T-helper 2 cell (primary cell): ENCODE results near the gene DEFB128.
A peak's percentile ranks its signal among the peaks of the same experiment; 100 is the strongest.
"Not testable (repeated sequence)": the region's sequence is repeated elsewhere in the genome, so short reads cannot be mapped to it uniquely, and the experiment has no call there.

Source experiments
- DNase-seq, 5 experiments: peaks; one replicate each; pipeline versions ENCODE4 v3.0.0 to v3.0.0-alpha.2; 2012 to 2022
- total RNA-seq, 2 donors: gene quantifications; one replicate each; lab custom pipeline; 2026; lab: John Stamatoyannopoulos, UW

Gene DEFB128
- 0 to 0.31 reads per million in 2 donors for total RNA-seq

DNA sequence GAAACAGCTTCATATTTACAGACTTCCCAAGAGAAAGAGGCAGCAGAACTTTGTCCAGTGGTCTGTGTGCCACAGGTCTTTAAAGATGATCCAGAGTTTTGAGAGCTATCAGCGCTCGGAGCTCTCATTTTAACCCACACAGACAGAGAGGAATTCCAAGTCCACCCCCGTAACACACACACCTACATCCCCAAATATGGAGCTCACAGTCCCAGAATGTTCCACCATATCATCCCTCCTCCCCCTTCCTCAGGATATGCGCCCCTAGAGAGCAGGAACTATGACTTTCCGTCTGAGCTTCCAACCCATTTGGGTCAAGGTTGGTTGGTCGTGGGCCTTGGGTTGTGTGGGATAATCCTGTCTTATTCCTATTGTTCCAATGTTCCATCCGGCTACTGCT, at the start of gene DEFB128:
DEFB128 (minus strand) TSS at position 101 of the 400 bp plus-strand sequence; CDS start at position 13, 88 bp downstream.
- no peak for DNase-seq

DNA sequence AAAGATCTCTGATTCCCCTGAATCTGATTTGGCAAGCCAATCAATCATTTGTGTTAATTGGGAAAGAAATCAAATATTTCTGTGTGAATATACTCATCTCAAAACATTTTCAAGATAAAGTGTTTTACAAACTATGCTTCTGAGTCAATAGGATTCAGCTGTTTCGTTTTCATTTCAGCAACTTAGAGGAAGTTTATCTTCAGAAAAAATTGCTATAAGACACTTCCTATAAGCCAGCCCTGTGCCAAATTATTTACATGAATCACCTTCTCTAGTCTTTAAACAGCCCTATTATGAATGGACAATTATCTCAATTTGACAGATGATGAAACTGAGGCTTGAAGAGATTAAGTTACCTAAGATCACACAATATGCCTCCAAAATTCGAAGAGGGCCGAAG, 48.4 kb upstream of the DEFB128 start:
- peak in 1 of 5 experiments; percentile 78 for DNase-seq

DNA sequence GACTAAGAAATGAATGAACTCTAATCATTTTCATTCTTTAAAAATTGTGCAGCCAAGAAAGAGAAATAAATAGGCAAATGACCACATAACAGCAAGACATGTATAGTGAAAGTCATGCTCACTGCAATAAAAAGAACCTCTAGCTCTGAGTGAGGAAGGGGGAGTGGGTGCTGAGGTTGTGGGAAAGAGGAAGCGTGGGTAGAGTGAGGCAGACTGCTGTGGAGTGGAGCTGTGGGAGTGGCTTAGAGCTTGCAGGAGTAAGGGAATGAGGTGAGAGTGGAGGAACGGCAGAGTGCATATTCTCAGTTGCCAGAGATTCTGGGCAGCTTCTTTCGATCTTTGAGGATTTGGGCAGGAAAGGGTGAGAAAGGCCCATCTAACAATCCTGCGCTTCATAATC, 48.0 kb upstream of the DEFB128 start:
- peak in 1 of 5 experiments; percentile 51 for DNase-seq

DNA sequence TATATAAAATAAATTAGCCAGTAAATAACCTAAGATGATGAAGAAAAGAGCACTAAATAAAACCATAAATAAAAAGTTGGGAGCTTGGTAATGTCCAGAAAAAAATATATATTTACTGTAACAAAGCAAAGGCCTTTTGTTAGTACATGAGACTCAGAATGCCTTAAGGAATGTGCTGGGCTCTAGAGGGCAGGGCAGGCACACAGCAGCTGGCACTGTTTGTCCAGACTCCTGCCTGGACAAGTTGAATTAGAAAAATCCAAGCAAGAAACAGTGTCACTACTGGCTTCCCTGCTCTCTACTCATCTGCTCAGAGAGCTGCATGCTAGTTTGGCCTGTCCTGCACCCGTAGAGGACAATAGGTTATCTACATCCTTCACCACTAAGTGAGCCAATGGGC, 46.4 kb upstream of the DEFB128 start:
- no peak for DNase-seq

DNA sequence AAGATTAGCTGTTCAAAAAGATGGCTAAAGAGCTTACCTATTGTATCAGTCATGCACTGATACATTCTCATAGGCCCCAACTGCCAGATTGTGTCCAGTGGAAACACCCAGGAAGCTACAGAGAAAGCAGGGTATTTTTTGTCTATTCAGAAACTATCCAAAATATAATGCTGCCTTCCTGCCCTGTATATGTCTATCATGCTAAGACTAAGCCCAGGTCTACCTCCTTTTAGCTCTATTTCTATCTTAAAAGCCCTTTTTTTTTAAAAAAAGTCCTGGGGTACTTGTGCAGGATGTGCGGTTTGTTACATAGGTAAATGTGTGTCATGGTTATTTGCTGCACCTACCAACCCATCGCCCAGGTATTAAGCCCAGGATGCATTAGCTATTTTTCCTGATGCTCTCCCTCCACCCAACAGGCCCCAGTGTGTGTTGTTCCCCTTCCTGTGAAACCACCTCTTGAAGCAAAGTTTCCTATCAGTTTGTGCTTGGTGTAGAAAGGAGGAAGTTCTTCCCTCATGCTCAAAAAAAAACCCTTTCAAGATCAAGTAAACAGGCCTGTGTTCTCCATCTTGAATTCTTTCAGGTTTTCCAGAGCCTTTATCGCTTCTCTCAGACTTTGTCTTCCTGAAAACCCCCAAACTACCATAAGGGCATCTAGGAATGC, 38.1 kb upstream of the DEFB128 start:
- DNase-seq: no peak

DNA sequence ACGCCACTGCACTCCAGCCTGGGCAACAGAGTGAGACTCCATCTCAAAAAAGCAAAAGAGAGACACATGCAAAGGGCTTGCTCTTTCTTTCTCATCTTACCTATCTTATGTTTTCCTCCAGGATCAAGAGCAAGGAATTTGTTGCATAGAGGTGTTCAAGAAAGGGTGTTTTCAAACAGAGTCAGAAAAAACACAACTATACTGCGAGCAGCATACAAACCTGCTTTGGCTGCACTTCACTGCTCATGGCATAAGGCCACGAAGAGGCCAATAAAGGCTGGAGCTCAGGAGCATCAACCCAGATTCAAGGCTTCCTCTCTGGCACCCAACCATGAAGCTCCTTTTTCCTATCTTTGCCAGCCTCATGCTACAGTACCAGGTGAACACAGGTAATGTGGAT, 37.4 kb upstream of the DEFB128 start, which contains the start of gene DEFB129:
DEFB129 (plus strand) TSS at position 301 of the 400 bp plus-strand sequence; CDS start at position 332, 31 bp downstream.
- DNase-seq: no peak

DNA sequence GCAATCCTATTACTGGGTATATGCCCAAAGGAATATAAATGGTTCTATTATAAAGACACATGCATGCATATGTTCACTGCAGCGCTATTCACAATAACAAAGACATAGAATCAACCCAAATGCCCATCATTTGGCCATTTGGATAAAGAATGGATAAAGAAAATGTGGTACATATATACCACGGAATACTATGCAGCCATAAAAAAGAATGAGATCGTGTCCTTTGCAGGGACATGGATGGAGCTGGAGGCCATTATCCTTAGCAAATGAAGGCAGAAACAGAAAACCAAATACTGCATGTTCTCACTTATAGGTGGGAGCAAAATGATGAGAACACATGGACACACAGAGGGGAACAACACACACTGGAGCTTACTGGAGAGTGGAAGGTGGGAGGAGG, 36.4 kb upstream of the DEFB128 start:
- not testable (repeated sequence) for DNase-seq

DNA sequence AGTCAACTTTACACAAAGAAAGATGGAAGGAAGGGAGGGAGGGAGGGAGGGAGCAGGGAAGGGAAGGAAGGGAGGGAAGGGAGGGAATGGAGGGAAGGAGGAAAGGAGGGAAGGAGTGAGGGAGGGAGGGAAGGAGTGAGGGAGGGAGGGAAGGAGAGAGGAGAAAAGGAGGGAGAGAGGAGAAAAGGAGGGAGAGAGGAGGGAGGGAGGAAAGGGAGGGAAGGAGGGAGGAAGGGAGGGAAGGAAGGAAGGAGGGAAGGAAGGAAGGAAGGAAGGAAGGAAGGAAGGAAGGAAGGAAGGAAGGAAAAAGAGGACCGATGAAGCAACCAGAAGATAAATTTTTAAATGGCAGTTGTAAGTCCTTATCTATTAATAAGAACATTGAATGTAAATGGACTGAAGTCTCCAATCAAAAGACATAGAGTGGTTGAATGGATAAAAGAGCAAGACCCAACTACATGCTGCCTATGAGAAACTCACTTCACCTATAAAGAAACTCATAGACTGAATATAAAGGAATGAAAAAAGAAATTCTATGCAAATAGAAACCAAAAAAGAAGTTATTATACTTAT, 31.8 kb upstream of the DEFB128 start:
- DNase-seq: no peak

DNA sequence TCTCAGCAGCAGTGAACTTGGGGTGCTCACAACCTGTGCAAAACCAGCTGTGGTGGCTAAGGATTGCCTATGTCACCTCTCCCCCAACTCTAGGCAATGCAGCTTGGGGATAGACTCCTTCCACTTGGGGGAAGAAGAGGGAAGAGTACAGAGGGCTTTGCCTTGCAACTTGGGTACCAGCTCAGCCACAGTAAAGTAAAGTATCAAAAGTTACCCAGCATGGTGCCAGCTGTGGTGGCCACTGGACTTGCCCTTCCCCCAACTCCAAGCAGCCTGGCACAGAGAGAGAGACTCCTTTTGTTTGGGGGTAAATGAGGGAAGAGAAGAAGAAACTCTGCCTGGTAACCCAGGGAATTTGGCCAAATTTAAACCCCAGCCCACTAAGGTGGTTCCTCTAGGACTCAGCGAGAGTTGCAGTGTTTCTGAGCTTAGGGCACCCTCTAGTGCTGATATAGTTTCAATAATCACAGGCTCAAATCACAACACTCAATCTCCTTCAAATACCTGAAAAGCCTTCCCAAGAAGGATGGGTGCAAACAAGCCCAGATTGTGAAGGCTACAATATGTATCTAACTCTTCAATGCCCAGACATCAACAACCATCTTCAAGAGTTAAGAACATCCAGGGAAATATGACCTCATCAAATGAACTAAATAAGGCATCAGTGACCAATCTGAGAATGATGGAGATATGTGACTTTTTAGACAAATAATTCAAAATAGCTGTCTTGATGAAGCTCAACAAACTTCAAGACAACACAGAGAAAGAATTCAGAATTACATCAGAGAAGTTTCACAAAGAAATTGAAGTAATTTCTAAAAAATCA, 30.0 kb upstream of the DEFB128 start:
- DNase-seq: peak in 1 of 5 experiments; percentile 7

DNA sequence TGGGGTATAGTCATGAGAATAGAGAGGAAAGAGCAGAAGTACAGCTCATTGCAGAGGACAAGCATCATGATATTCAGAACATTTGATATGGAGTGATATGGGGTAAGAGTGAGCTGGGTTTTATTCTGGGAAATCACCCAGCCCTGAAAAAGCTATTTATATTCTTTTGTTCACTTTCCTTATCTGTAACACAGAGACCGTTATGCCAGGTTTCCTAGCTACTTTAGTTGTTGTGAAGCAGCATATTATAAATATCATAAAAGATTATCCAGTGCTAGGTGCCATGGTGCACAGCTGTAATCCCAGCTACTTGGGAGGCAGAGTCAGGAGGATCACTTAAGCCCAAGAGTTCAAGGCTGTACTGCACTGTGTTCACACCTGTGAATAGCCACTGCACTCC, 27.8 kb upstream of the DEFB128 start:
- DNase-seq: no peak

DNA sequence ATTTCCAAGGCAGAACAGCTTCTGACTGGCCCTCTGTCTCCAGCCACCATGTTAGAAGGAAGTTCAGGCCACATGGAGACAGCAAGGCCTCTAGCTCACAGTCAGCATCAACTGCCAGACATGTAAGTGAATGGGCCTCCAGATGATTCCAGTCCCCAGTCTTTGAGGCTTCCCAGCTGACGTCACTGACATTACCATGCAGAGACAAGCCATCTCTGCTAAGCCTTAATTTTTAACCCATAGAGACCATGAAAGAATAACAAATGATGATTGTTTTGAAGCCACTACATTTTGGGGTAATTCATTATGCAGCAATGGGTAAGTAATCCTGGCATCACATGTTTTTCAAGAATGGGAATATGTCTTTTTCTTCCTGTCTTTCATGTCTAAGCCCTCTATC, 26.3 kb upstream of the DEFB128 start:
- no peak for DNase-seq

DNA sequence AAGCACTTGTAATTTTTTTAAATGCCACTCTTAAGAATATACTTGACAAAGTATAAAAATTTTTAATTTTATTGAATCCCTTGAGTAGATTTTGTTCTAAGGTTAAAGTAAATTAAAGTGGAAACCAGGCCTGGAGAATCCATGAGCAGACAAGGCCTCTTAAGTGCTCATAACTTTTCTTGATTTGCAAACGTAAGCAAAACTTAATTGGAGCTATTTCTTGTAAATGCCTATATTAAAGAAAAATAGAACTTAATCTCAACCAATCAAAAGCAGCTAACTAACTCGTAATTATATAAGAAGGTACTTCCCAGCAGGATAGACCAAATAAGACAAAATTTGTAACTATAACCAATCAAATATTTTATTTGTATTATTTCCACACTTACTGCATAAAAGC, 24.9 kb upstream of the DEFB128 start:
- DNase-seq: no peak

DNA sequence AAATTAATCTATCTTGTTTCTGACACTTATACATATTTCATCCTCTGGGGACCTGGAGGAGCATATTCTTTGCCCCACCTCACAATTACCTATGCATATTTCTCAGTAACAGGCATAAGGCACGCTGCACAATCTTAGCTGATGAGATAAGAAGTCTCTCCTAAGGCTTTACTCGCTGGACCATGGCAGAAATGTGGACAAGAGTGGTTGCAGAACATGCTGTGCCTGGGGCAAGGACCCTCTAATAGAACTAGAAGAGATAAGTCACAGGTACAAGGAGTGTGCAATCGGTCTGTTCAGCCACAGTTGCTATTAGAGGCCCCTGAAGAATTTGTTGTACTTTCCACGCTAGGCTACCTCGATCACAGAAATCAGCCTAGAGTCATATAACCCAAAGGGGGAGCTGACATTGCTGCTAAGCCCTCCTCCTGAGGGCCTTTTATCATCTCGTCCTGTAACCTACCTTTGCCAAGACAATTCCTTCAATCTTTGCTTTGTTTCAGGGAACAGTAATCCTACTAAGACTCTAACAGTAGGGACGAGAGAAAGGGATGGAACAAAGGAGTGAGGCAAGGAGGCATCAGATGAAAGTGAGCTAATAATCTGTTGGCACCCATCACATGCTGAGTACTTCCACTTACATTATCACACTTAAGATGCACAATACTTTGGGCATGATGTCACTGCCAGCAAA, 21.4 kb upstream of the DEFB128 start:
- DNase-seq: no peak

DNA sequence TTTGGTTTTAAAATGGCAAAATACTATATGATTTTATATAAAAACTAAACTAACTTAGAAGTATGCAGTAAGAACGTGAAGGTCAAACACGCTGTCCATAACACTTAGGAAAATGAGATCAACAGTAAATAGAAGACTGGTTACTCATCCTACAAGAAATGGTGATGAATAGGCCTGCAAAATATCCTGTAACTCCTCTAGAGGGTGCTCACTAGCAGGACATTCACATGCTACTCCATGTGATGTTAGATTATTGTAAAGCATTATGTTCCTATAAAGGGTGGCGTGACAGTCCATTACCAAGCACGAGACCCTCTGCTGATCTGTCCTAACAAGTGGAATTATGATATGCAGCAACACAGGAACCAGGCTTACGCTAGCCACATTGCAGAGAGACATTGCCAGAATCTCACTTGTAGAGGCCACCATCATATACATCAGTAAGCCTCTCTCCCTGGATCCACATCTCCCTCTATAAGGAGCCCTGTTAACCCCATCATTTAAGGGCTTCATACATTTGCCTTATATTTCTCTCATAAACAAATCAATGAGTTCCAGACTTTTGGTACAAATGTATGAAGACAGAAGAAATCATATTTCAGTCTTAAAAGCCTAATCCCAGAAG, 19.5 kb upstream of the DEFB128 start:
- DNase-seq: peak in 1 of 5 experiments; percentile 66

DNA sequence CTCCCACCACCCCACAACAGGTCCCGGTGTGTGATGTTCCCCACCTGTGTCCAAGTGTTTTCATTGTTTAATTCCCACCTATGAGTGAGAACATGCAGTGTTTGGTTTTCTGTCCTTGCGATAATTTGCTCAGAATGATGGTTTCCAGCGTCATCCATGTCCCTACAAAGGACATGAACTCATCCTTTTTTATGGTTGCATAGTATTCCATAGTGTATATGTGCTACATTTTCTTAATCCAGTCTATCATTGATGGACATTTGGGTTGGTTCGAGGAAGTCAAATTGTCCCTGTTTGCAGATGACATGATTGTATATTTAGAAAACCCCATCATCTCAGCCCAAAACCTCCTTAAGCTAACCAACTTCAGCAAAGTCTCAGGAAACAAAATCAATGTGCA, 14.1 kb upstream of the DEFB128 start:
- not testable (repeated sequence) for DNase-seq

DNA sequence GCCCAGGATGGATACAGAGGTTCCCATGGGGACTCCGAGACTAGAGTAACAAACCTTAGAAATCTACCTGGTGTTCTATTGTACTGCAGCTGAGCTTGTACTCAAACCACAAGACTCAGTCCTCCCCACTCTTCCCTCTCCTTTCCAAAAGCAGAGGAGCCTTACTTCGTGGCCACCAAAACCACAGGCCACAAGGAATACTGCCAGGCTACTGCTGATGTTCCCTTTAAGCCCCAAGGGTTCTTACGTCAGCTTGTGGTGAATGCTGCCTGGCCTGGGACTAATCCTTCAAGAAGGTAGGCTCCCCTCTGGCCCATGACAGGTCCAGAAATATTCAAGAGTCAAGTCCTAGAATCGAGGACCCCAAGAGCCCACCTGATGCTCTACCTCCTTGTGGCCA, 10.5 kb upstream of the DEFB128 start:
- no peak for DNase-seq

DNA sequence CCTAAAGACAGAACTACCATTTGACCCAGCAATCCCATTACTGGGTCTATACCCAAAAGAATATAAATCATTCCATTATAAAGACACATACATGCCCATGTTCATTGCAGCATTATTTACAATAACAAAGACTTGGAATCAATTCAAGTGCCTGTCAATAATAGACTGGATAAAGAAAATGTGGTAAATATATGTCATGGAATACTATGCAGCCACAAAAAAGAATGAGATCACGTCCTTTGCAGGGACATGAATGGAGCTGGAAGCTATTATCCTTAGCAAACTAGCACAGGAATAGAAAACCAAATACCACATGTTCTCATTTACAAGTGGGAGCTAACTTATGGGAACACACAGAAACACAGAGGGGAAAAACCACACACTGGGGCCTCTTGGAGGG, 8.7 kb upstream of the DEFB128 start:
- DNase-seq: no peak

DNA sequence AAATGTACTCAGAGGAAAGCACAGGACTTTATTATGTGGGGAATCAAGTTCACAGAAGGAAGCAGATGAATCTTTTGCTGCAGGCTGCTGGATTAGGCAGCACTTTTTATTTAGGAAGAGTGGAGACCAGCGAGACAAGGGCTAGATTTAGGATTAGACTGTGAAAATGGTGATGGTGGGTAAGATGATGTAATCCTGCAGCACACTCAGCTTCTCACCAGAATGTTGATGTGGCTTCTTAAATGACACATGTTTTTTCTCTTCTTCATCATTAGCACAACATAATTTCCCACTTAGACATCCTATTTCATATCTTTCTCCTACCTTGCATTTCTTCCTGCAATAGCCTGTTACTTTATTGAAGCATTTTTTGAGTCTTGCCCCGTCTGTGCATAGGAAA, 1.8 kb downstream of the DEFB128 start:
- no peak for DNase-seq

DNA sequence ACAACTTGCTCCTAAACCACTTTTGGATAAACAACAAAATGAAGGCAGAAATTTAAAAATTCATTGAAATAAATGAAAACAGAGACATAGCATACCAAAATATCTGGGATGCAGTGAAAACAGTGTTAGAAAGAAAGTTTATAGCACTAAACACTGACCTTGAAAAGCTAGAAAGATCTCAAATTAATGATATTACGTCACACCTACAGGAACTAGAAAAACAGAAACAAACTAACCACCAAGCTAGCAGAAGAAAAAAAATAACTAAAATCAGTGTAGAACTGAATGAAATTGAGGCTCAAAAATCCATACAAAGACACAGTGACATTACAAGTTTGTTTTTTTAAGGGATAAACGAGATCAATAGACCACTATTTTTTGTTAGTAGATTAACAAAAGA, 5.2 kb downstream of the DEFB128 start:
- DNase-seq: no peak

DNA sequence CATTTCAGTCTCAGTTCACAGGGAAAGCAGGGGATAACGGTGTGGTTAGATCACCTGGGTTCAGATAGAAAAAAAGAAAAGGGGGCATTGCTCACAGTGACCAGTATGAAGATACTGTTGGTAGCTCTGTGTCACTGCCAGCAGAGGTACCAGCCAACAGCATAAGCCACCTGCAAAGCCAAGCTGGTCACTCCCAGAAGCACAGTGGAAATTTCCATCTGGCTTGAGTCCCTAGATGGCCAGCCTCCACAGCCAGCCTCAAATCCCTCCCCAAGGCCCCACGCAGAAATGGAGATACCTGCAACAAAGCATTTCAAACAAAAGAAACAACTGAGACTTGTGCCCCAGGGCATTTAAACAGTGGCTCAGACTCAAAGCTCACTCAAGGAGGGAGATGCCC, 20.6 kb downstream of the DEFB128 start:
- DNase-seq: no peak

DNA sequence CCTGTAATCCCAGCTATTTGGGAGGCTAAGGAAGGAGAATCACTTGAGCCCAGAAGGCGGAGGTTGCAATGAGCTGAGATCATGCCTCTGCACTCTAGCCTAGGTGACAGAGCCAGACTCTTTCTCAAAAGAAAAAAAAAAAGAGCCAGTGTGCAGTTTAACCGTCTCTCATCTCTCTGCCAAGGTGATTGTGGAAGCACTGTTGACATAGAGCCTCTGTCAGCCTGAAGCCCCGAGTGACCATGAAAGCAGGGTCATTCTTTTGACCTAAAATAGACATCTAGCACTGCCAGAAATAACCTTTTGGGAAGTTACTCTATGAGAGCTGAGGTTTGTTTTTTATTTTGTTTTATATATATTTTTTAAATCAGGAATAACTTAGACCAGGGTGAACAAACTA, 24.9 kb downstream of the DEFB128 start:
- DNase-seq: no peak

DNA sequence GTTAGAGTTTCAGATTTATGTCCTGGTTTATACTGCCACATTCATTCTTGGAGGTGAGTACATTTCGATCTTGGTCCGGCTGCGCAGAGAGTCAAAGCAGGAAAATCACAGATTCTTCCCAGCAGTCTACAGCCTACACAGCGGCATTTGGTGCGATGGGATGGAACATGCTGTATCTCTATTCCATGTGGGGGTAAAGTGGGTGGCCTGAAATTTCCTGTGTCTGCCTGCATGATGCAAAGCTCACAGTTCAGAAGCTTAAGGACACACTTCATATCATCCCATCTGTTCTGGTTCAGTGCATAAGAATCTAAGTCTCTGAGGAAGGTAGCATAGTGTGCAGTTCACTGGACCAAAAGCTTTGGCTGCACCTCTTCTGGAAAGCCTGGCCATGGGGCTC, 32.4 kb downstream of the DEFB128 start, which contains the start of gene DEFB127:
DEFB127 (plus strand) TSS at position 301 of the 400 bp plus-strand sequence; CDS start at position 392, 91 bp downstream.
- no peak for DNase-seq
